WERI-Rb-1 (cell line): ENCODE data around the gene NAXD.

ENCODE experiments used
- DNase-seq: peaks from one replicate; pipeline ENCODE4 v3.0.0-alpha.2; 2020
- H3K27ac ChIP-seq: fragments of 250-450 bp; sonication (Bioruptor Pico); 2 replicates; pipeline ENCODE4 v1.5.1; 2020; ENCODE audit warnings: mild to moderate bottlenecking, moderate library complexity
- H3K27me3 ChIP-seq: fragments of 250-450 bp; sonication (Bioruptor Pico); 2 replicates; pipeline ENCODE4 v1.5.1; 2021; ENCODE audit warnings: mild to moderate bottlenecking, low read depth, moderate library complexity; ENCODE audit not compliant: insufficient read depth, severe bottlenecking
- H3K36me3 ChIP-seq: fragments of 250-450 bp; sonication (Bioruptor Pico); 2 replicates; pipeline ENCODE4 v1.5.1; 2020; ENCODE audit warnings: mild to moderate bottlenecking, moderate library complexity
- H3K4me3 ChIP-seq: 2 replicates; pipeline ENCODE4 v1.5.1; 2011; ENCODE audit warnings: low read depth, mild to moderate bottlenecking, control low read depth, low read length
- H3K9me3 ChIP-seq: fragments of 250-450 bp; sonication (Bioruptor Pico); 2 replicates; pipeline ENCODE4 v1.5.1; 2021; ENCODE audit warnings: mild to moderate bottlenecking, moderate library complexity; ENCODE audit not compliant: severe bottlenecking
- CTCF ChIP-seq: IDR thresholded peaks from 2 replicates; pipeline ENCODE4 v1.5.1; 2011; ENCODE audit warnings: low read depth, mild to moderate bottlenecking, control low read depth, inconsistent platforms, low read length

NAXD gene

DNA sequence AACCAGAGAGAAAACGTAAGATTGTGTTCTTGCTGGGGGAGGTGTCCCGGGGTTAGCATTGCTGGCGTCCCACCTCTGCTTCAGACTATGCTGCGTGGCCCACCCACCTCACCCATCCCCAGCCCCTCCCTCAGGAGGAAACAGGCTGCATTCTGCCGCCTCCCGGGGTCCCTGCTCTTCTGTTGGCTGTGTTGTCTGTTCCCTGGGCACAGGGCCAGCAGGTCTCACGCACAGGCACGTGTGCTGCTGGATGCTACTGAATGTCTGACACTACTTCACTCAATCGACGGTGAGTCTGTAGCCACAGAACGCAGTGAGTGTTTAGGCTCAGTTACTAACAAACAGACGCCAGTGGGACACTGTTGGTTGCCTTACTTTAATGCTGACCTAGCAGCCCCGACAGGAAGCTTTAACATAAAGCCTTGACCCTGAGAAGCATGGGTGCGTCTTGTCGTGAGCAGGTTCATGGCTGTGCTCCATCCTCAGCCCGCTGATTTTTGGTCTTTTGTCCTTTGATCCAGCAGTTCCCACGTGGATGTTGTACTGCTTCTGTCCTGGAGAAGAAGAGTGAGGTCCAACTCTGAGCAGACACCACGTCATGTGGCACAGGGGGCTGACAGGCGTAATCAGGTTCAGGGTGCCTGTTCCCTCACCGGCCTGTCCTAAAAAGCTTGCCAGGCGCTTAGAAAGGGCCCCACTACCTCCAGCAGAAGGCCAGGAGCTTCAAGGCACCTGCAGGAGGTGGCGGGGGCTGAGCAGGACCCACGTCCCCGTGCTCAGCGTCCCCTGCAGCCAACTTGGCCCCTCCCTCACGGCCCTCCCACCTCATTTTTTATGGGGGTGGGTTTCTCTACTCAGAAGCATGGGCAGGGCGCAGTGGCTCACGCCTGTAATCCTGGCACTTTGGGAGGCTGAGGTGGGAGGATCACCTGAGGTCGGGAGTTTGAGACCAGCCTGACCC lies 26.0 kb downstream of the NAXD start:
- no peak for DNase-seq
- H3K36me3 ChIP-seq, result peaks cover 98% of the 10 kb centered on the region
- H3K27ac ChIP-seq, result no peak overlapping the region
- H3K4me3 ChIP-seq, result no peak overlapping the region
- no peaks in the 10 kb centered on the region for H3K9me3 ChIP-seq
- H3K27me3 ChIP-seq, result no peaks in the 10 kb centered on the region
- TF ChIP-seq CTCF, result no peak

DNA sequence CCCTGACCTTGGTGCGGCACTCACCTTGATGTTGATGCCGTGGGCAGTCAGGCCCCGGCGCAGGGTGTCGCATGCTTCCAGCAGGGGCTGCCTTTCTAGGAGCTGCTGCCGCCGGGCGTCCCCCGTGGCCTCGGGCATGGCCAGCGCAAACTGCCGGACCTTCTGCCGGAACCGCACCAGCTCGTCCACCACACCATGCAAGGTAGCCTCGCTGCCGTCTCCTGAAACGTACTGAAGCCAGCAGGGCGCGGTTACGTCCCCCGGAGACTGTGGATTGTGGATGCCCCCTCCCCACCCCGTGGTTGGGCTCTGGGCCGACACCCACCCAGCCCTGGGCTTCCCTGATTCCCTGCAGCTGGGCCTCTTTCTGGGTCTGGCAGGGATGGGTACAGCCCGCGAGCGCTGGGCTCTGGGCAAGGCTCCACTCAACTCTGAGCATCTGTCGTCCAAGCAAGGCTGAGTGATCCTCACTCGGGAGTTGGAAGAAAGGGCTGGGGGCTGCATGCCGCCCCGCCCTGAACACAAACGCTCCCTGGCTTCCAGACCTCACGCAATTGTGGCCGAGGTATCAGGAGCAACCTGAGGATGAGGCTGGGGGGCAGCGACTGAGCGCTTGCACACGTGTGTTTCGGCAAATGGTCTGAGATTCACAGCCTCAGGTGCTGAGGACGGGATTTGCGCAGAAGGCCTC lies 27.1 kb downstream of the NAXD start:
- no peak for TF ChIP-seq CTCF
- DNase-seq, result no peak
- Histone ChIP-seq H3K36me3 (peaks cover 98% of the 10 kb centered on the region), H3K9me3 (no peaks in the 10 kb centered on the region), H3K27me3 (no peaks in the 10 kb centered on the region), H3K4me3 (no peak overlapping the region), H3K27ac (no peak overlapping the region)

DNA sequence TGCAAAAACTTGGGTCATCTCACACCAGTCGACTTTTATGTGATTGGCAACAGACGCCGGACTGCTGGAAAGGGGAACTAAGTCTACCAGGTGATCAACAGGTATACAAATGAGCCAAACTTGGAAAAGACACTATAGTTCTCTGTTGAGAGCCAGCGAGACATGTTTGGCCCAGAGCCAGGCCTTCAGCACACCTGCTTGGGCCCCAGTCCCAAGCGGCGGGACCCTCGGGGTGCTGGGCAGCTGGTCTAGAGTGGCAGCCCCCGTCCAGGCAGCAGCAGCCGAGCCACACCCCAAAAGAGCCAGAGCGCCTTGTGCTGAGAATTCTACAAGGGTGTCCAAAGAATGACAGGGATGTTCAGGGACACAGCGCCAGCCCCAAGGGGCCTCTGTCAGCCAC lies 28.0 kb downstream of the NAXD start:
- Histone ChIP-seq H3K36me3 (peaks cover 100% of the 10 kb centered on the region), H3K27me3 (no peaks in the 10 kb centered on the region), H3K4me3 (no peak overlapping the region), H3K27ac (no peak overlapping the region), H3K9me3 (no peaks in the 10 kb centered on the region)
- no peak for TF ChIP-seq CTCF
- no peak for DNase-seq

- Histone ChIP-seq H3K27me3 (no peaks in the 10 kb centered on the region), H3K27ac (no peak overlapping the region), H3K36me3 (peaks cover 97% of the 10 kb centered on the region), H3K9me3 (no peaks in the 10 kb centered on the region), H3K4me3 (no peak overlapping the region)
- DNase-seq, result no peak
- no peak for TF ChIP-seq CTCF
These were observed 28.6 kb downstream of the NAXD start for GRCh38 chr13:110643768-110644421.

DNA sequence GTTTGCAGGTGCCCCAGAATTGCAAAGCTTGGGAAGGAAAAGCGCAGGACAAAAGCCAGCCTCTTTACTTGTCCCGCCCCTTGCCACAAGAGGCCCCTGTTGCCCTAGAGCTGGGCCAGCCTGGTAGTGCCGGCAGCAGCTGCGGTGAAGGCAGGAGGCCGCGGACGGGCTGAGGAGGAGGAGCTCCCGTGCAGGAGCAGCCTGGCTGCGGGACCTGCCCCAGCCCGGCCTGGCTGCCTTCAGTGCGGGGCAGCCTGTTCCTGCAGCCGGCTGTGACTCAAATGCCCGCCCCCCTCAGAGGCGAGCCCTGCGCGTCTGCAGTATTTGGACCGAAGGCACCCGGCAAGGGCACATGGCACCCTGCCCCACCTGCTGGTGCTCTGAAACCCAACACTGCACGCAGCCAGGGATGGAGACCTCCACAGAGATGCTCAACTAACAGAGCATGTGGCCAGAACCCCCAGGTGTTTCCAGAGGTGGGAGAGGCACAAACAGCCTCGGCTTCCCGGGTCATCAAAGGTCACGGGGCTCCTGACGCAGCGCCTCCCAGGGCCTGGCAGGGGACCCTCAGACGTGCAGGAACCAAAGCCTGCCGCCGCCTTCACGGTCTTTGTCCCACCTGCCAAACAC lies 29.7 kb downstream of the NAXD start:
- no peak overlapping the region for H3K27ac ChIP-seq
- H3K4me3 ChIP-seq, result no peak overlapping the region
- DNase-seq, result no peak

More for the DNA sequence above, 29.7 kb downstream of the NAXD start:
- 0 out of 2 replicates have a peak, but pooled peaks have one; percentile 18 for TF ChIP-seq CTCF
- Histone ChIP-seq H3K27me3 (no peaks in the 10 kb centered on the region), H3K36me3 (peaks cover 97% of the 10 kb centered on the region), H3K9me3 (no peaks in the 10 kb centered on the region)
